Bronchial epithelial cell (primary cell): ENCODE data around the gene SELPLG. TPM values are rescaled to one million over a fixed set of nuclear protein-coding genes. Genes with fewer than 3 reads are reported as not detected.

Source experiments
- DNase-seq: peaks from one replicate; pipeline ENCODE4 v3.0.0-alpha.2; 2010; ENCODE audit warnings: low read depth
- FAIRE-seq: peaks from 2 replicates; lab custom pipeline; 2011; peaks lifted over from hg19 to GRCh38; lab: Jason Lieb, UNC
- H3K27me3 ChIP-seq: 2 replicates; pipeline ENCODE4 v1.5.1; 2011; ENCODE audit warnings: low read length; ENCODE audit not compliant: control insufficient read depth, insufficient read depth
- H3K36me3 ChIP-seq: 2 replicates; pipeline ENCODE4 v1.5.1; 2011; ENCODE audit warnings: low read length; ENCODE audit not compliant: control insufficient read depth, insufficient read depth
- H3K4me3 ChIP-seq: 2 replicates; pipeline ENCODE4 v1.5.1; 2011; ENCODE audit warnings: mild to moderate bottlenecking, low read depth, low read length, control low read depth
- CTCF ChIP-seq: IDR thresholded peaks from 2 replicates; pipeline ENCODE4 v1.5.1; 2011; ENCODE audit warnings: mild to moderate bottlenecking, moderate library complexity, low read length, control low read depth, inconsistent platforms; ENCODE audit not compliant: insufficient read depth, severe bottlenecking
- total RNA-seq: library from RNA; depleted of rRNA; stranded (reverse); fragments of >200 nt; gene quantifications from 2 replicates; pipeline ENCODE4 v1.2.1, GENCODE V29; 2014

Gene SELPLG
- total RNA-seq, 1 donor from 2014 or later, result under 0.01 TPM

- Histone ChIP-seq H3K4me3 (no peak overlapping the region), H3K36me3 (no peaks in the 10 kb centered on the region), H3K27me3 (no peaks in the 10 kb centered on the region)
- no peak for FAIRE-seq
- TF ChIP-seq CTCF, result no peak
- DNase-seq, result no peak
Measured at GRCh38 chr12:108580531-108580930, 53.2 kb downstream of the SELPLG start.

GRCh38 chr12:108578813-108579212, 54.9 kb downstream of the SELPLG start:
- H3K4me3 ChIP-seq, result no peak overlapping the region
- H3K27me3 ChIP-seq, result no peaks in the 10 kb centered on the region
- H3K36me3 ChIP-seq, result no peaks in the 10 kb centered on the region
- no peak for FAIRE-seq
- no peak for TF ChIP-seq CTCF
- no peak for DNase-seq

- no peak for DNase-seq
- H3K4me3 ChIP-seq, result no peak overlapping the region
Measured at GRCh38 chr12:108578264-108578663, 55.4 kb downstream of the SELPLG start.

GRCh38 chr12:108577458-108577857, 56.2 kb downstream of the SELPLG start:
- H3K27me3 ChIP-seq, result no peaks in the 10 kb centered on the region
- no peak overlapping the region for H3K4me3 ChIP-seq
- DNase-seq (no peak), FAIRE-seq (no peak)
- H3K36me3 ChIP-seq, result no peaks in the 10 kb centered on the region
- TF ChIP-seq CTCF, result no peak

More at GRCh38 chr12:108578264-108578663, 55.4 kb downstream of the SELPLG start:
- no peak for TF ChIP-seq CTCF
- no peaks in the 10 kb centered on the region for H3K36me3 ChIP-seq
- H3K27me3 ChIP-seq, result no peaks in the 10 kb centered on the region
- no peak for FAIRE-seq

GRCh38 chr12:108576660-108577234, 56.9 kb downstream of the SELPLG start:
- no peaks in the 10 kb centered on the region for H3K27me3 ChIP-seq
- no peaks in the 10 kb centered on the region for H3K36me3 ChIP-seq
- no peak for TF ChIP-seq CTCF
- DNase-seq, result no peak
- no peak for FAIRE-seq
- H3K4me3 ChIP-seq, result no peak overlapping the region
